A673 (cell line): Measurements from ENCODE around the gene FIP1L1.

ENCODE experiments used
- EZH2 ChIP-seq: fragments of 200-600 bp; sonication (generic); IDR thresholded peaks from 2 replicates; pipeline ENCODE4 v1.6.1; 2017; ENCODE audit warnings: borderline replicate concordance, low read depth, mild to moderate bottlenecking, mixed read lengths, antibody characterized with exemption, low read length; ENCODE audit not compliant: poor library complexity, severe bottlenecking
- TF ChIP-seq, protein P1 (sequence below): fragments of 300-800, 200-600 bp; sonication (generic); conservative IDR thresholded peaks from 2 replicates; pipeline ENCODE4 v1.5.1; 2017; ENCODE audit warnings: low read depth, mild to moderate bottlenecking, antibody characterized with exemption, low read length, moderate library complexity, mixed read lengths

DNA sequence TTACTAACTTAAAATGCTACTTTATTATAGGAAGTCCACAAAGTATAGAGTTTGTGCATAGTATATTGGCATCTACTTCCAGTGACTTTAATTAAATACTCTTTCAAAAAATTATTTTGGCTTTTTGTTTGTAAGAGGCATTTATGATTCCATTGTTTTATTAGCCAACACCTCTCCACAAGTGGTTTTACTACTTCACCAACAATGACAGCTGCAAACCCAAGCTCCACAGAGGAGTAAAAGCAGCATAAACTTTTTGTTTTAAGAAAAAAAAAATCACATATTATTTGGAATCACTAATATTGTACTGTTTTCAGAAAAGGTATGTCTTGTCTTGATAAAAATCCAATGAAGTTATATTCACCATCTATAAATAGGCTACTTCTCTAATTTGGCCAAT lies 88.5 kb downstream of the FIP1L1 start:
- TF ChIP-seq, protein P1, sequence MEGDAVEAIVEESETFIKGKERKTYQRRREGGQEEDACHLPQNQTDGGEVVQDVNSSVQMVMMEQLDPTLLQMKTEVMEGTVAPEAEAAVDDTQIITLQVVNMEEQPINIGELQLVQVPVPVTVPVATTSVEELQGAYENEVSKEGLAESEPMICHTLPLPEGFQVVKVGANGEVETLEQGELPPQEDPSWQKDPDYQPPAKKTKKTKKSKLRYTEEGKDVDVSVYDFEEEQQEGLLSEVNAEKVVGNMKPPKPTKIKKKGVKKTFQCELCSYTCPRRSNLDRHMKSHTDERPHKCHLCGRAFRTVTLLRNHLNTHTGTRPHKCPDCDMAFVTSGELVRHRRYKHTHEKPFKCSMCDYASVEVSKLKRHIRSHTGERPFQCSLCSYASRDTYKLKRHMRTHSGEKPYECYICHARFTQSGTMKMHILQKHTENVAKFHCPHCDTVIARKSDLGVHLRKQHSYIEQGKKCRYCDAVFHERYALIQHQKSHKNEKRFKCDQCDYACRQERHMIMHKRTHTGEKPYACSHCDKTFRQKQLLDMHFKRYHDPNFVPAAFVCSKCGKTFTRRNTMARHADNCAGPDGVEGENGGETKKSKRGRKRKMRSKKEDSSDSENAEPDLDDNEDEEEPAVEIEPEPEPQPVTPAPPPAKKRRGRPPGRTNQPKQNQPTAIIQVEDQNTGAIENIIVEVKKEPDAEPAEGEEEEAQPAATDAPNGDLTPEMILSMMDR = no peak
- TF ChIP-seq EZH2 = no peak
